ENCODE data around the gene F8A2.
"Not testable (repeated sequence)": the region's sequence is repeated elsewhere in the genome, so short reads cannot be mapped to it uniquely, and the experiment has no call there.

F8A2 gene

GRCh38 chrX:155381843-155382528 lies at the start of gene F8A2:
TSS of gene F8A2 (plus strand) at chrX:155382095. CDS start at chrX:155382115, 20 bp downstream.
- not testable (repeated sequence) for DNase-seq (ENCODE audit: low read depth)

GRCh38 chrX:155333544-155334100 lies 48.3 kb upstream of the F8A2 start:
- no peak for DNase-seq (ENCODE audit: low read depth)
- H3K4me3 ChIP-seq (ENCODE audit: low read length) = no peak overlapping the region
- no peak for TF ChIP-seq CTCF (IDR thresholded peaks at IDR 0.05; ENCODE audit: insufficient read depth, low read depth, low read length, missing control alignments)

More at GRCh38 chrX:155381843-155382528, at the start of gene F8A2:
- not testable (repeated sequence) for H3K4me3 ChIP-seq (ENCODE audit: low read length)

- DNase-seq (ENCODE audit: low read depth) = peak; percentile 57
- no peak for TF ChIP-seq CTCF (IDR thresholded peaks at IDR 0.05; ENCODE audit: insufficient read depth, low read depth, low read length, missing control alignments)
- no peak within 1 kb of the TSS for H3K4me3 ChIP-seq (ENCODE audit: low read length)
Measured at GRCh38 chrX:155334486-155335336, 47.2 kb upstream of the F8A2 start, which contains the start of gene CLIC2. TSS of gene CLIC2 (minus strand) at chrX:155334614. CDS start at chrX:155334427, 187 bp downstream.

GRCh38 chrX:155335337-155335712 lies 46.6 kb upstream of the F8A2 start:
- H3K4me3 ChIP-seq (ENCODE audit: low read length); DNase-seq (ENCODE audit: low read depth): not testable (repeated sequence)

GRCh38 chrX:155345689-155346088 lies 36.2 kb upstream of the F8A2 start:
- DNase-seq (ENCODE audit: low read depth); H3K4me3 ChIP-seq (ENCODE audit: low read length): not testable (repeated sequence)

- H3K4me3 ChIP-seq (ENCODE audit: low read length); DNase-seq (ENCODE audit: low read depth): not testable (repeated sequence)
Measured at GRCh38 chrX:155349448-155349847, 32.4 kb upstream of the F8A2 start.

- H3K4me3 ChIP-seq (ENCODE audit: low read length); DNase-seq (ENCODE audit: low read depth): not testable (repeated sequence)
Measured at GRCh38 chrX:155363712-155364111, 18.2 kb upstream of the F8A2 start.

GRCh38 chrX:155373777-155374458 lies 8.0 kb upstream of the F8A2 start:
- H3K4me3 ChIP-seq (ENCODE audit: low read length); DNase-seq (ENCODE audit: low read depth): not testable (repeated sequence)

- H3K4me3 ChIP-seq (ENCODE audit: low read length); DNase-seq (ENCODE audit: low read depth): not testable (repeated sequence)
Measured at GRCh38 chrX:155379802-155380201, 2.1 kb upstream of the F8A2 start.

GRCh38 chrX:155382529-155382967 lies 653 bp downstream of the F8A2 start:
- not testable (repeated sequence) for DNase-seq (ENCODE audit: low read depth); H3K4me3 ChIP-seq (ENCODE audit: low read length)

GRCh38 chrX:155389634-155390033 lies 7.7 kb downstream of the F8A2 start:
- DNase-seq (ENCODE audit: low read depth) = no peak
- no peak overlapping the region for H3K4me3 ChIP-seq (ENCODE audit: low read length)
- no peak for TF ChIP-seq CTCF (IDR thresholded peaks at IDR 0.05; ENCODE audit: insufficient read depth, low read depth, low read length, missing control alignments)

GRCh38 chrX:155394747-155395276 lies 12.9 kb downstream of the F8A2 start:
- not testable (repeated sequence) for H3K4me3 ChIP-seq (ENCODE audit: low read length); DNase-seq (ENCODE audit: low read depth)

Data from epithelial cell of esophagus (primary cell).